CD4-positive, alpha-beta T cell treated with Interferon alpha-2 for 1 hour (primary cell): ENCODE measurements around the gene DEPDC1B.
"Not testable (repeated sequence)": the region's sequence is repeated elsewhere in the genome, so short reads cannot be mapped to it uniquely, and the experiment has no call there.

Source experiments
- DNase-seq, 2 donors: peaks; one replicate each; pipeline ENCODE4 v3.0.0-alpha.2; 2020 to 2022

The DEPDC1B gene

GRCh38 chr5:60577116-60577515 is 122.8 kb downstream of the DEPDC1B start:
- DNase-seq, result no peak

DNA sequence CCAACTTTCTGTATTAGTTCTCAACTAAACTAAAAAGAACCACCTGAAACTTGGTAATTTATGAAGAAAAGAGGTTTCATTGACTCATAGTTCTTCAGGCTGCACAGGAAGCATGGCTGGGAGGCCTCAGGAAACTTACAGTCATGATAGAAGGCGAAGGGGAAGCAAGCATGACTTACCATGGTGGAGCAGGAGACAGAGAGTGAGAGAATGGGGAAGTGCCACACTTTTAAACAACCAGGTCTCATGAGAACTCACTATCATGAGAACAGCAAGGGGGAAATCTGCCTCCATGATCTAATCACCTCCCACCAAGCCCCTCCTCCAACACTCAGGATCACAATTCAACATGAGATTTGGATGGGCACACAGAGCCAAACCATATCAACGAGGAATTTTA is 123.5 kb downstream of the DEPDC1B start:
- no peak for DNase-seq

- no peak for DNase-seq
Observed at GRCh38 chr5:60568646-60569045, 131.3 kb downstream of the DEPDC1B start.

- DNase-seq, result no peak
Observed at GRCh38 chr5:60563696-60564324, 136.2 kb downstream of the DEPDC1B start.

DNA sequence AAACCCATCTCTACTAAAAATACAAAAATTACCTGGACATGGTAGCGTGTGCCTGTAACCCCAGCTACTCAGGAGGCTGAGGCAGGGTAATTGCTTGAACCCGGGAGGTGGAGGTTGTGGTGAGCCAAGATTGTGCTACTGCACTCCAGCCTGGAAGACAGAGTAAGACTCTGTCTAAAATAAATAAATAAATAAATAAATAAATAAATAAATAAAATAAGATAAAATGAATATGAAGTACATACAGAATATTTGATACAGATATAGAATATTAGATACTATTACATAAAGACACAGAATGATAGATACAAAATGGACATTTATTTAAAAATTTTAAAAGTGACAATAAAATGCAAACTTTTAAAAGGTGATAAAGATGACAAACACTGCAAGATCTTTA is 146.7 kb downstream of the DEPDC1B start:
- not testable (repeated sequence) for DNase-seq

GRCh38 chr5:60551829-60552228 is 148.1 kb downstream of the DEPDC1B start:
- no peak for DNase-seq

GRCh38 chr5:60551250-60551649 is 148.7 kb downstream of the DEPDC1B start:
- no peak for DNase-seq

DNA sequence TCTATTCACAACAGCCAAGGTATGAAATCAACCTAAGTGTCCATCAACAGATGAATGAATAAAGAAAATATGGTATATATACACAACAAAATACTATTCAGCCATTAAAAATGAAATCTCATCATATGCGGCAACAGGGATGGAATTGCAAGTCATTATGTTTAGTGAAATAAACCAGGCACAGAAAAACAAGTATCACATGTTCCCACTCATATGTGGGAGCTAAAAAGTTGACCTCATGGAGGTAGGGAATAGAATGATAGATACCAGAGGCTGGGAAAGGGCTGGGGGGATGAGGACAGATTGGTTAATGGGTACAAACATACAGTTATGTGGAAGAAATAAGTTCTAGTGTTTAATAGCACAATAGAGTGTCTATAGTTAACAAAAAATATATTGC is 149.7 kb downstream of the DEPDC1B start:
- no peak for DNase-seq

DNA sequence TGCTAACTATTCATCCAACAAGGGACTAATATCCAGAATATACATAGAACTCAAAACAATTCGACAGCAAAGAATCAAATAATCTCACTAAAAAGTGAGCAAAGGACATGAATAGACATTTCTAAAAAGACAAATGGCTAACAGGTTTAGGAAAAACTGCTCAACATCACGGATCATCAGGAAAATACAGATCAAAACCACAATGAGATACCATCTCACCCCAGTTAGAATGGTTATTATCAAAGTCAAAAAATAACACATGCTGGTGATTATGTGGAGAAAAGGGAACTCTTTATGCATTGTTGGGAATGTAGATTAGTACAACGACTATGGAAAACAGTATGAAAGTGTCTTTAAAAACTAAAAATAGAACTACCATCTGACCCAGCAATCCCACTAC is 150.1 kb downstream of the DEPDC1B start:
- no peak for DNase-seq
